BJ (cell line): ENCODE measurements around the gene CACNA1C. TPM values are rescaled to one million over a fixed set of nuclear protein-coding genes. Genes with fewer than 3 reads are reported as not detected.

ENCODE experiments used
- CTCF ChIA-PET: fragments of 350-600 bp; formaldehyde crosslinking; extraction: SDS; loops from one replicate; lab custom pipeline; 2021; ENCODE audit warnings: antibody characterized with exemption, inconsistent platforms; lab: Yijun Ruan, JAX
- POLR2A ChIA-PET: fragments of 300-600 bp; sonication (Branson Sonifier 250); formaldehyde crosslinking; extraction: SDS; loops from one replicate; lab custom pipeline; 2021; ENCODE audit warnings: antibody characterized with exemption; lab: Charles Lee
- DNase-seq: peaks from one replicate; pipeline ENCODE4 v3.0.0-alpha.2; 2011; ENCODE audit warnings: low read depth
- H3K27me3 ChIP-seq: 2 replicates; pipeline ENCODE4 v1.6.0; 2011; ENCODE audit warnings: low read length; ENCODE audit not compliant: control insufficient read depth, insufficient read depth
- H3K36me3 ChIP-seq: 2 replicates; pipeline ENCODE4 v1.5.1; 2011; ENCODE audit warnings: low read length; ENCODE audit not compliant: control insufficient read depth, insufficient read depth
- H3K4me3 ChIP-seq: 2 replicates; pipeline ENCODE4 v1.5.1; 2011; ENCODE audit warnings: low read depth, mild to moderate bottlenecking, control low read depth, low read length
- polyA plus RNA-seq: library from polyadenylated mRNA; depleted of rRNA; stranded (reverse); fragments of >200 nt; gene quantifications from 2 replicates; pipeline ENCODE4 v1.2.3, GENCODE V29; 2011
- TF ChIP-seq, protein P1 (sequence below): IDR thresholded peaks from 2 replicates; pipeline ENCODE4 v1.5.1; 2011; ENCODE audit warnings: low read depth, mild to moderate bottlenecking, control low read depth, inconsistent platforms, low read length, moderate library complexity; ENCODE audit not compliant: insufficient read depth

Gene CACNA1C
- polyA plus RNA-seq, 1 experiment = 14.7 TPM

DNA sequence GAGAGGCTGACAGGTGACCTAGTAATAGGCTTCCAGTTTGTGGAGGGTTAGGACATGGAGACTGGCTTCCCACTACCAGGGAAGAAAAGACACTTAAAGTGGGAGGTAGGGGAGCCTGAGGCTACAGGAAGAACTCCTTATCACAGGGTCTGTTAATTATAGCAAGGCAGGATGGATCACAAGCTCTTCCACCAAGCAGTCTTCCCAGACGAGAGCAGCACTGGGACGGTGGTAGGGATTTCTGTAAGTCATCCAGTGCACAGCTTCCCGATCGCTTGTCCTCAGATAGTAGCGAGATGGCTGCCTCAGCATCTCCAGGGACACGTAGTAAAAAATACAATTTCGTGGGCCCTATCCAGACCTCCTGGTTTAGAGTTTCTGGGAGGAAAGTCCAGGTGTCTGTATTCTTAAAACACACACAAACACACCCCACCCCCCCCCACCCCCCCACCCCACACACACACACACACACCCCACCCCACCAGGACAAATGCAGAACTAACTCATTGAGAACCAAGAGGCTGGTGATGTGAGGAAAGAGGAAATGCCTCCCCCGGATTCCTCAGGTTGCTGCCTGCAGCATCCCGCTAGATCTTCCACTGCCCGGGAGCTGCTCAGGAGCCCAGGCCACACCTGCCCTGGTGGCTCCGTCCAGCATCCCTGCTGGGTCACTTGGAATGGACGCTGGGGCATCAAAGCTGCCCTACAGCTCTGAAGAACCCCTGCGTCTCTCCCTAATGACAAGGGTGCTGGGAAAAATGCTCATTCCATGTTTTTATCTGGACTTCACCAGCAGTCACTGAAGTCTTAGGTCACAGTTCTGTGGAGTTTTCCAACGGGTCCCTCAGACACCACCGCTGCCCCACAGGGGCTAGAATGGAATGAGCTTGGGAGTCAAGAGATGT lies 307.2 kb downstream of the CACNA1C start:
- H3K4me3 ChIP-seq = no peak overlapping the region
- CTCF ChIA-PET = interaction anchor here (0.6 to 2.0 kb wide), 6 partner anchors 9 to 39 kb away, joined by 3 to 7 read pairs (median 3); no protein-coding TSS in a partner anchor
- POLR2A ChIA-PET = interaction anchor here (0.9 kb wide), 1 partner anchor 21 kb away, joined by 5 read pairs; no protein-coding TSS in a partner anchor
- H3K36me3 ChIP-seq = no peaks in the 10 kb centered on the region
- DNase-seq = no peak
- TF ChIP-seq, protein P1, sequence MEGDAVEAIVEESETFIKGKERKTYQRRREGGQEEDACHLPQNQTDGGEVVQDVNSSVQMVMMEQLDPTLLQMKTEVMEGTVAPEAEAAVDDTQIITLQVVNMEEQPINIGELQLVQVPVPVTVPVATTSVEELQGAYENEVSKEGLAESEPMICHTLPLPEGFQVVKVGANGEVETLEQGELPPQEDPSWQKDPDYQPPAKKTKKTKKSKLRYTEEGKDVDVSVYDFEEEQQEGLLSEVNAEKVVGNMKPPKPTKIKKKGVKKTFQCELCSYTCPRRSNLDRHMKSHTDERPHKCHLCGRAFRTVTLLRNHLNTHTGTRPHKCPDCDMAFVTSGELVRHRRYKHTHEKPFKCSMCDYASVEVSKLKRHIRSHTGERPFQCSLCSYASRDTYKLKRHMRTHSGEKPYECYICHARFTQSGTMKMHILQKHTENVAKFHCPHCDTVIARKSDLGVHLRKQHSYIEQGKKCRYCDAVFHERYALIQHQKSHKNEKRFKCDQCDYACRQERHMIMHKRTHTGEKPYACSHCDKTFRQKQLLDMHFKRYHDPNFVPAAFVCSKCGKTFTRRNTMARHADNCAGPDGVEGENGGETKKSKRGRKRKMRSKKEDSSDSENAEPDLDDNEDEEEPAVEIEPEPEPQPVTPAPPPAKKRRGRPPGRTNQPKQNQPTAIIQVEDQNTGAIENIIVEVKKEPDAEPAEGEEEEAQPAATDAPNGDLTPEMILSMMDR = no peak
- no peaks in the 10 kb centered on the region for H3K27me3 ChIP-seq

DNA sequence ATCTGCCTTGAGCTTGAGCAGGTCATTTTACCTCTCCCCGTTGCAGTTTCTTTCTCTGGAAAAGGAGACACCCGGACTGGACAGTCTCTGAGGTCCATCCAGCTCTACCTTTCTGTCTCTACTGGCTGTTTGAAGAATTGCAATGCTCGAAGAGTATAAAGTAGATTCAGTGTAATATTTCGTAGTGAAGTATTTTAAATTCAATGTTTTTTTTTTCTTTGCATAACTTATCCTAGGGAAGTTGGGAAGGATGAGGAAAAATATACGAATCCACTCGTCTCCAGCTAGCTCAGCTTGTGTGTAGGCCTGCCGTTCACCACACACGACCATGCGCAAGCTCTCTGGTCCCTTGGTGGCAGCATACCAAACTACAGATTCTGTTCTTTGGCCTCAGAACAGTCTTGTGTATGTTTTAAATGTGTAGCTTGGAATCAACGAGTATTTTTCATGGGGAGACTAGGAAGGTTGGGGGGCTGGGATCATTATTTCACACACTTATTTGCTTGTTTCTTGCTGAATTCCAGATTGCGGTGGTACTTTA lies 307.9 kb downstream of the CACNA1C start:
- ChIA-PET CTCF (interaction anchor here (0.6 to 2.0 kb wide), 7 partner anchors 10 to 76 kb away, joined by 3 to 7 read pairs (median 3); no protein-coding TSS in a partner anchor), POLR2A (interaction anchor here (0.9 kb wide), 1 partner anchor 21 kb away, joined by 5 read pairs; no protein-coding TSS in a partner anchor)
- TF ChIP-seq, protein P1 = no peak; the same call in 1 of the 2 replicates
- Histone ChIP-seq H3K36me3 (no peaks in the 10 kb centered on the region), H3K4me3 (no peak overlapping the region), H3K27me3 (no peaks in the 10 kb centered on the region)
- DNase-seq = no peak

DNA sequence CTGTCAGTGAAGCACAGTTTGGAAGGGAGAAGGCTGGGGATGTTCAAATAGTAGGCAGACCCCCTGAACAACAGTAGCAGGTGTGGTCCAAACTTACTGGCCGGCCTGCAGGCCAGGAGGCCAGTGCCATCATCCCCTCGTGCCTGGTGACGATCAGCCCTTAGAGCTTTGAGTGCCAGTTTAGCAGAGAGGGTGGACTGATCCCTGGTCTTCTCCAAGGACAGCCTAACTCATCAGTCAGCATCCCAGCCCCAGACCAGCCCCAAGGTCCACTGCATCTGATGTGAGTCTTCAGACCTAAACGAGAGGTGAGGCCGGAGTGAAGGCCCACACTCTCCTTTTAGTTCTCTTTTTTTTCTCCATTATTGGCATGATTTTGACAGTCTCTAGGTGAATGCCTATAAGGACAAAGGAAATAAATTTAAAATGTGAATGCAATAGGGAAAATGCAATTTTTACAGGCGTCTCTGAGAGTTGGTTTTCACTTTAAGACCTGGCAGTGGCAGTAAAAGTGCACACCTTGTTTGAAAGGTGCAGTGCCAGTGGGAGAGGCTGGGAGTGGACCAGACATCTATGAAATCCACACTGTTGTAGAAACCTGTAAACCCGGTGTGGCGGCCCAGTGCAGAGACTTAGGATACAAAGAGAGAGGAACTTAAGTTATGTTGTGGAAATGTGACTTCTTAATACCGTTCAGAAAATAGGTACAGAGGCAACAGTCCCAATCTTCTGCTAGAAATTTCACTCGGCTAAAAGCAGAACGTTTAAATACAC lies 311.2 kb downstream of the CACNA1C start:
- Histone ChIP-seq H3K4me3 (no peak overlapping the region), H3K36me3 (no peaks in the 10 kb centered on the region), H3K27me3 (no peaks in the 10 kb centered on the region)
- ChIA-PET CTCF (no interaction called here), POLR2A (no interaction called here)
- no peak for DNase-seq
- TF ChIP-seq, protein P1 = no peak

DNA sequence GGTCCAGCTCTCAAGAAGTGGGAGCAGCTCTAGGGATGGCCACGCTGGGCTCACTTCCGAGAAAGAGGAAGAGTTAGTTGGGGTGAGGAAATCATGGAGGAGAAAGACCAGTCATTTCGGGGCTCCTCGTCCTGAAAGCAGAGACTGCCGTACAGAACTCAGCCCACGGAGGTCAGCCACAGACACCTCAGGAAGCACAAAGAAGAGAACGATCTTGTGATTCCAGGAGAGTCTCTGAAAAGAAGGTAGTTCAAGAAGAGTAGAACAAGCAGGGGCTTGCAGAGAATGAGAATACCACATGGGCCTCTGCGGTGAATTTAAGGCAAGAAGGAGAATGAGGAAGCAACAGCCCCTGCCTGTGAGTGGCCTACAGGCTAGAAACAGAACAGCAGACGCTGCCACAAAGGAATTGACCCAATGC lies 311.9 kb downstream of the CACNA1C start:
- TF ChIP-seq, protein P1 = no peak
- Histone ChIP-seq H3K4me3 (no peak overlapping the region), H3K36me3 (no peaks in the 10 kb centered on the region), H3K27me3 (no peaks in the 10 kb centered on the region)
- ChIA-PET CTCF (interaction anchor here (0.7 kb wide), 1 partner anchor 38 kb away, joined by 3 read pairs; no protein-coding TSS in a partner anchor), POLR2A (no interaction called here)
- no peak for DNase-seq
